CD14-positive monocyte (primary cell): Measurements from ENCODE around the gene IRF7. TPM values are rescaled to one million over a fixed set of nuclear protein-coding genes. Genes with fewer than 3 reads are reported as not detected.
A peak's percentile ranks its signal among the peaks of the same experiment; 100 is the strongest.

Source experiments
- DNase-seq, 3 donors: peaks; one replicate each; pipeline ENCODE4 v3.0.0-alpha.2; 2011 to 2022
- H2AFZ ChIP-seq: 2 replicates; pipeline ENCODE4 v1.6.0; 2012; ENCODE audit warnings: mild to moderate bottlenecking, low read depth, low read length, inconsistent platforms; ENCODE audit not compliant: insufficient read depth, poor library complexity, severe bottlenecking
- H3K27ac ChIP-seq, 2 donors: 1 replicate in 1 of 2; 2 replicates in 1 of 2; pipeline ENCODE4 v1.5.1; 2012 to 2013; ENCODE audit warnings: low read length in 2 of 2, control low read depth in 1 of 2, inconsistent platforms in 1 of 2, low read depth in 1 of 2, mild to moderate bottlenecking in 1 of 2
- H3K27me3 ChIP-seq, 2 donors: one replicate each; pipeline versions ENCODE4 v1.6.0 to v1.6.1; 2011 to 2013; ENCODE audit warnings: low read length in 2 of 2; ENCODE audit not compliant: control insufficient read depth in 2 of 2, insufficient read depth in 2 of 2
- H3K36me3 ChIP-seq, 2 donors: replicated peaks in 1 of 2; 1 replicate in 1 of 2; 2 replicates in 1 of 2; pipeline versions ENCODE4 v1.5.1 to v1.6.1; 2012 to 2013; ENCODE audit warnings: low read length in 2 of 2, control low read depth in 1 of 2, inconsistent platforms in 1 of 2, mild to moderate bottlenecking in 1 of 2; ENCODE audit not compliant: insufficient read depth in 2 of 2, control insufficient read depth in 1 of 2
- H3K4me1 ChIP-seq, 2 donors: 1 replicate in 1 of 2; 2 replicates in 1 of 2; pipeline versions ENCODE4 v1.5.1 to v1.6.1; 2012 to 2013; ENCODE audit warnings: low read length in 2 of 2, control low read depth in 1 of 2, inconsistent platforms in 1 of 2, mild to moderate bottlenecking in 1 of 2, moderate library complexity in 1 of 2; ENCODE audit not compliant: insufficient read depth in 2 of 2, control insufficient read depth in 1 of 2
- H3K4me2 ChIP-seq: replicated peaks from 2 replicates; pipeline ENCODE3; 2012; ENCODE audit warnings: low read length, moderate library complexity, mild to moderate bottlenecking; ENCODE audit not compliant: poor library complexity, severe bottlenecking; ENCODE audit errors: extremely low read depth
- H3K4me3 ChIP-seq, 3 experiments: fragments of 200-600 bp in 1 of 3; sonication (generic) in 1 of 3; replicated peaks in 1 of 3; 1 replicate in 2 of 3; 2 replicates in 1 of 3; pipeline ENCODE4 v1.5.1; 2011 to 2013; ENCODE audit warnings: low read length in 3 of 3, mild to moderate bottlenecking in 3 of 3, control low read depth in 2 of 3, low read depth in 2 of 3, inconsistent platforms in 1 of 3, moderate library complexity in 1 of 3
- H3K79me2 ChIP-seq: 2 replicates; pipeline ENCODE4 v1.6.0; 2012; ENCODE audit warnings: mild to moderate bottlenecking, control low read depth, inconsistent platforms, low read length, moderate library complexity; ENCODE audit not compliant: insufficient read depth
- H3K9ac ChIP-seq: 2 replicates; pipeline ENCODE4 v1.6.0; 2017; ENCODE audit warnings: low read length, mild to moderate bottlenecking; ENCODE audit not compliant: insufficient read depth, poor library complexity, severe bottlenecking
- H3K9me3 ChIP-seq, 2 donors: replicated peaks in 1 of 2; 1 replicate in 1 of 2; 2 replicates in 1 of 2; pipeline versions ENCODE4 v1.5.1 to v1.6.1; 2012 to 2013; ENCODE audit warnings: low read length in 2 of 2, control low read depth in 1 of 2; ENCODE audit not compliant: control insufficient read depth in 1 of 2, insufficient read depth in 1 of 2
- H4K20me1 ChIP-seq: 2 replicates; pipeline ENCODE4 v1.6.0; 2012; ENCODE audit warnings: mild to moderate bottlenecking, low read length, control low read depth, moderate library complexity; ENCODE audit not compliant: insufficient read depth
- H3K27ac Mint-ChIP-seq, 7 donors: one replicate each; pipeline ENCODE4 v1.8.0; 2020; ENCODE audit warnings: mild to moderate bottlenecking in 7 of 7, mixed read lengths in 7 of 7, moderate library complexity in 6 of 7, inconsistent platforms in 2 of 7
- H3K27me3 Mint-ChIP-seq, 3 donors: one replicate each; pipeline ENCODE4 v1.8.0; 2021 to 2022; ENCODE audit warnings: low read depth in 3 of 3, mild to moderate bottlenecking in 3 of 3, mixed read lengths in 3 of 3, moderate library complexity in 3 of 3, inconsistent platforms in 1 of 3
- H3K36me3 Mint-ChIP-seq, 2 donors: one replicate each; pipeline ENCODE4 v1.8.0; 2020; ENCODE audit warnings: mixed read lengths in 2 of 2, inconsistent platforms in 1 of 2, mild to moderate bottlenecking in 1 of 2
- H3K4me1 Mint-ChIP-seq: one replicate; pipeline ENCODE4 v1.8.0; 2020; ENCODE audit warnings: mild to moderate bottlenecking, mixed read lengths
- H3K4me3 Mint-ChIP-seq, 2 donors: one replicate each; pipeline ENCODE4 v1.8.0; 2020; ENCODE audit warnings: mild to moderate bottlenecking in 2 of 2, mixed read lengths in 2 of 2, moderate library complexity in 1 of 2
- H3K9me3 Mint-ChIP-seq, 7 donors: one replicate each; pipeline ENCODE4 v1.8.0; 2020 to 2022; ENCODE audit warnings: mixed read lengths in 7 of 7, mild to moderate bottlenecking in 6 of 7, moderate library complexity in 6 of 7, inconsistent platforms in 2 of 7
- WGBS: methylation state at CpG from one replicate; pipeline ENCODE4 v1.1.5; 2013; ENCODE audit warnings: missing lambda C conversion rate; ENCODE audit not compliant: insufficient coverage; 5-methylcytosine and 5-hydroxymethylcytosine counted together
- intact Hi-C, 2 donors: fragments of 100-400 bp; cut with micrococcal nuclease; formaldehyde crosslinking; loops; one replicate each; pipeline versions ENCODE4 v1.15.0 to v1.15.1; 2023
- polyA plus RNA-seq, 3 donors: library from polyadenylated mRNA; depleted of rRNA in 1 of 3; unstranded in 2 of 3; stranded (reverse) in 1 of 3; fragments of 300-500 nt in 2 of 3; fragments of >200 nt in 1 of 3; fragmentation: Illumina TruSeq in 2 of 3; gene quantifications; 1 replicate in 2 of 3; 2 replicates in 1 of 3; pipeline ENCODE4 v1.2.3, GENCODE V29; 2012 to 2021
- TF ChIP-seq, protein P1 (sequence below): fragments of 200-600 bp; IDR thresholded peaks from one replicate; pipeline ENCODE4 v1.8.0; 2022; ENCODE audit warnings: antibody characterized with exemption, mild to moderate bottlenecking

IRF7 gene
- polyA plus RNA-seq, 3 donors, result 38.6 to 125 (median 42.9) TPM

DNA sequence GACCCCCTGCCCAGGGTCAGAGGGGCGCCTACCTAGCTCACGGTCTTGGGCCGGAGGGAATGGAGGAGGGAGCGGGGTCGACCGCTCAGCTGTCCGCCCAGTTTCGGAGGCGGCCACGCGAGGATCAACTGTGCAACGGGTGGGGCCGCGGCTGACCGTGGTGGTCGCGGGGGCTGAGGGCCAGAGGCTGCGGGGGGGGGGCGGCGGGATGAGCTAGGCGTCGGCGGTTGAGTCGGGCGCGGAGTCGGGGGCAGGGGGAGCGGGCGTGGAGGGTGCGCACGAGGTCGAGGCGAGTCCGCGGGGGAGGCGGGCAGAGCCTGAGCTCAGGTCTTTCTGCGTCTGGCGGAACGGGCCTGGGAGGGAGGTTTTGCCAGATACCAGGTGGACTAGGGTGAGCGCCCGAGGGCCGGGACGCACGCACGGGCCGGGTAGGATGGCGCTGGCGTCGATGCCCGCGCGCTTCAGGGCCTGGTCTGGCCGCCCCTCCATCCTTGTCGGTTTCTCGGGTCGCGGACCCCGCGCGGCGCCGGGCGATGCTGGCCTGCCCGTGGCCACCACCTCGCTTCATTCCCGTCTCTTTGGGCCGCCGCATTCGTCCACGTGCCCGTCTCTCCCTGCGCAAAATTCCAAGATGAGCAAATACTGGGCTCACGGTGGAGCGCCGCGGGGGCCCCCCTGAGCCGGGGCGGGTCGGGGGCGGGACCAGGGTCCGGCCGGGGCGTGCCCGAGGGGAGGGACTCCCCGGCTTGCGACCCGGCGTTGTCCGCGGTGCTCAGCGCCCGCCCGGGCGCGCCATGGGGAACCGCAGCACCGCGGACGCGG lies 21.0 kb upstream of the IRF7 start, which contains the start of gene DRD4:
Gene DRD4 (plus strand): TSS at position 759 of the 822 bp plus-strand sequence. CDS start 36 bp downstream, at position 795.
- peaks cover 0 to 20% (median 8%) of the 10 kb centered on the region in 7 donors for H3K9me3 Mint-ChIP-seq
- H4K20me1 ChIP-seq, result peaks cover 27% of the 10 kb centered on the region
- H3K27ac Mint-ChIP-seq, result peak within 1 kb of the TSS in 2 of 7 donors; percentile 13 to 58
- H3K4me3 Mint-ChIP-seq, result peak within 1 kb of the TSS in 1 of 2 donors; percentile 80
- H3K9me3 ChIP-seq, result peaks cover 2 to 8% of the 10 kb centered on the region in 2 donors
- no peaks in the 10 kb centered on the region for H3K79me2 ChIP-seq
- no peak within 1 kb of the TSS for H3K27ac ChIP-seq
- peaks cover 11% of the 10 kb centered on the region for H3K4me1 Mint-ChIP-seq
- intact Hi-C loops, result no loop called here
- no peak within 1 kb of the TSS for H3K4me3 ChIP-seq
- peaks cover 2 to 6% of the 10 kb centered on the region in 2 donors for H3K36me3 ChIP-seq
- H3K9ac ChIP-seq, result no peak within 1 kb of the TSS
- no peak within 1 kb of the TSS for H2AFZ ChIP-seq
- peaks cover 15 to 16% of the 10 kb centered on the region in 2 donors for H3K36me3 Mint-ChIP-seq
- WGBS, result 15% methylated on average over 99 of the region's 100 CpGs
- H3K27me3 ChIP-seq, result peaks cover 20 to 50% of the 10 kb centered on the region in 2 donors
- TF ChIP-seq, protein P1, sequence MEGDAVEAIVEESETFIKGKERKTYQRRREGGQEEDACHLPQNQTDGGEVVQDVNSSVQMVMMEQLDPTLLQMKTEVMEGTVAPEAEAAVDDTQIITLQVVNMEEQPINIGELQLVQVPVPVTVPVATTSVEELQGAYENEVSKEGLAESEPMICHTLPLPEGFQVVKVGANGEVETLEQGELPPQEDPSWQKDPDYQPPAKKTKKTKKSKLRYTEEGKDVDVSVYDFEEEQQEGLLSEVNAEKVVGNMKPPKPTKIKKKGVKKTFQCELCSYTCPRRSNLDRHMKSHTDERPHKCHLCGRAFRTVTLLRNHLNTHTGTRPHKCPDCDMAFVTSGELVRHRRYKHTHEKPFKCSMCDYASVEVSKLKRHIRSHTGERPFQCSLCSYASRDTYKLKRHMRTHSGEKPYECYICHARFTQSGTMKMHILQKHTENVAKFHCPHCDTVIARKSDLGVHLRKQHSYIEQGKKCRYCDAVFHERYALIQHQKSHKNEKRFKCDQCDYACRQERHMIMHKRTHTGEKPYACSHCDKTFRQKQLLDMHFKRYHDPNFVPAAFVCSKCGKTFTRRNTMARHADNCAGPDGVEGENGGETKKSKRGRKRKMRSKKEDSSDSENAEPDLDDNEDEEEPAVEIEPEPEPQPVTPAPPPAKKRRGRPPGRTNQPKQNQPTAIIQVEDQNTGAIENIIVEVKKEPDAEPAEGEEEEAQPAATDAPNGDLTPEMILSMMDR, result no peak
- peaks cover 47 to 62% (median 51%) of the 10 kb centered on the region in 3 donors for H3K27me3 Mint-ChIP-seq
- peaks cover 16 to 28% of the 10 kb centered on the region in 2 donors for H3K4me1 ChIP-seq
- no peak within 1 kb of the TSS for H3K4me2 ChIP-seq
- DNase-seq, result peak in 1 of 3 donors; percentile 39

DNA sequence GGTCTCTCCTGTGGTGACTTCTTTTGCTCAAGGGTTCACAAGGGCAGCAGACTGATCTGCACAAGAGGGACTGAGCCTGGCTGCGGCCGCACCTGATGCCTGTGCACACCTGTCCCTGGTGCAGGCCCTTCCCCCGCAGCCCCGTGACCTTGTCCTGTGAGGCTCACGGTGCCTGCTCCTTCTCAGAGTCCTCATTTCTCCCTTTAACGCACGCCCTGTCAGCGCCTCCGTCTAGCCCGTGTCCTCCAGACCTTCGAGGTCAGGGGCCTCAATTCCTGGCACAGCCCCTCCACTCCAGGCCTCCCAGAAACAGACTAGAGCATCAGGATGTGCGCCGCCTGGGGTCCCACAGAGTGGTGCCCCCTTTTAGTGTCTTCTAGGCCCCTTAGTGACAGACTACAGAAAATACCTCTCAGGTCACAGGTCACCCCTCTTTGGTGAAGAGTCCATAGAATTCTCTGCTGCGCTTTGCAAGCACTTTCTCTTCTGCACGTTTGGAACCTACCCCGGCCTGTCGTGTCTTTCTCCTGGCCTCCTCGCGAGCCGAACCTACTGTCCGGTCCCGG lies 20.3 kb upstream of the IRF7 start:
- peaks cover 12 to 16% of the 10 kb centered on the region in 2 donors for H3K36me3 Mint-ChIP-seq
- peaks cover 11% of the 10 kb centered on the region for H3K4me1 Mint-ChIP-seq
- Histone ChIP-seq H3K27ac (no peak overlapping the region), H3K79me2 (no peaks in the 10 kb centered on the region), H3K4me3 (no peak overlapping the region), H4K20me1 (peaks cover 25% of the 10 kb centered on the region), H3K36me3 (no peaks in the 10 kb centered on the region), H3K4me1 (peaks cover 13 to 24% of the 10 kb centered on the region in 2 donors), H3K27me3 (peaks cover 20 to 48% of the 10 kb centered on the region in 2 donors), H3K9me3 (peaks cover 2 to 8% of the 10 kb centered on the region in 2 donors), H3K9ac (no peak overlapping the region), H2AFZ (no peak overlapping the region), H3K4me2 (no peak overlapping the region)
- TF ChIP-seq, protein P1, result no peak
- peak overlapping the region in 1 of 2 donors; percentile 76 for H3K4me3 Mint-ChIP-seq
- WGBS, result 88% methylated on average over 20 of the region's 22 CpGs
- H3K27ac Mint-ChIP-seq, result peak overlapping the region in 1 of 7 donors; percentile 13
- peaks cover 0 to 20% (median 8%) of the 10 kb centered on the region in 7 donors for H3K9me3 Mint-ChIP-seq
- H3K27me3 Mint-ChIP-seq, result peaks cover 47 to 57% (median 51%) of the 10 kb centered on the region in 3 donors
- no peak for DNase-seq
- intact Hi-C loops, result no loop called here
